Stimulated activated naive CD8-positive, alpha-beta T cell treated with anti-CD3 and anti-CD28 coated beads, Interleukin-15, Interleukin-2, amounts not matched to agents 100 U/mL and 50 U/mL, for 24 hours (primary cell): ENCODE data around the gene DGKG.

ENCODE experiments used
- ATAC-seq: fragments of 150-1000 bp; cut with Tn5 transposase; one replicate; pipeline ENCODE4 v1.10.0; 2021
- DNase-seq: peaks from one replicate; pipeline ENCODE4 v3.0.0; 2021

Gene DGKG

DNA sequence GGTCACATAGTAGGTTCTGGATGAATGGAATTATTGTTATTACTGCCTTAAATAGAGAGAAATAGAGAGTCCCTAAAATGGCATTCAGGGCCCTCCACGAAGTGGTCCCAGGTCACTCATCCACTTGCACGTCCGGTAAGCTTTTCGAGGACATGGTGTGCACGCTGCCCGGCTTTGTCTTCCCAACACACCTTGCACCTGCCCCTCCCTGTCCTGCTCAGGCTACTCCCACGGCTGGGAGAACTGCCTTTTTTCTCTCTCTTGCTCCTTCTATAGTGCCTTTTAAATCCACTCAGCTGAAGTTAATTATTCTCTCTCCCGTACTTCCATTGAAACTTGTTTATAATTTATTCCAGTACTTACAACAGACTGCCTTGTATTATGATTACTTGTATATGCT is 5.6 kb upstream of the DGKG start:
- DNase-seq (no peak), ATAC-seq (no peak)

DNA sequence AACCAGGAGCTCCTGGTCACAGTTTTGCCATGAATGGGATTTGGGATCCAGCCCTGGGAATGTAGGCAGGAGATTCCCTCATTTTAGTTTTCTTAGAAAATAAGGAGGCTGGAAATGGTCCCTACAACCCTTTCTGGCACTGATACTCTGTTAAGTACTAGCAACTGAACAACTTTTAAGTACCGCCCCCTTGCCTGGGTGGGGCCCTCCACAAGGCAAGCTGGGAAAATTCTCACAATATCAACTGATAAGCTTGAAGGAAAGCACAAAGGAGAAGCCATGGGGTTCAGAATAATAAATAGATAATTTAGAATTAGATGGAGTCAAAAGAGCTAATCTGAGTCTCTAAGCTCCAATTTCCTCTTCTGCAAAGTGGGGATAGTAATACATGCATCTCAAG is 4.2 kb upstream of the DGKG start:
- ATAC-seq (no peak), DNase-seq (no peak)

DNA sequence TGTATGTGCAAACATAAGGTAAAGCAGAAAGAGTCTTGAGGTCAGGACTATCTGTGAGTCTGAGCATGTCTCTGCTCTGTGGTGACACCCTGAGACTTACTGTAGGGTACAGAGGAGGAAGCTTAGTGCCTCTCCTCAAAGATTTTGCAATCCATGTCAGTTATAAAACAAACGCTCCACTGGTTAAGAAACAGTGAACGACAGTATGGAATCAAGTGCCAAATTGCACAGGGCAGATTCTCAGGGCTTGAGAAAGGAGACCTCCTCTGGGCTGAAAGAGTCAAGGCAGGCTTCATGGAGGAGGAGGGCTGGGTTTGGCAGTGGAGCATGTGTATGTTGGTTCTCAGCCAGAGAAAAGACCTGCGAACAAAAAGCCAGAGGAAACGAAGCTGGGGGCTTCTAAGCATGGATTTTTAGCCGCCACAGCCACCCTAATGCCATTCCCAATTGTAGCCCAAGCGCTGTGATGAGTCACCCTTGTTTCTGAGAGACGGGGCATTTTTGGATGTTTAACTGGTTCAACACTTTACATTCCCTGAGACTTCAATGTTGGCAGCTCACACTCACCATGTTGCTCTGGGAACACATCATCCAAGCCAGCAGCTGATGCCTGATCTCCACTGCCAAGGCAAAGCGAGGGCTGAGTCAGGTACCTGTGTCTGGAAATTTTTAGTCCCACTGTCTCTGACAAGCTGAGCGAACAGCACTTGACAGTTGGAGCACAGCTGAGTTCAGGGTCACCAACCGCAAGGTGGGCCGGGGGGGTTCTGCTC is 3.4 kb upstream of the DGKG start:
- DNase-seq (no peak), ATAC-seq (no peak)

DNA sequence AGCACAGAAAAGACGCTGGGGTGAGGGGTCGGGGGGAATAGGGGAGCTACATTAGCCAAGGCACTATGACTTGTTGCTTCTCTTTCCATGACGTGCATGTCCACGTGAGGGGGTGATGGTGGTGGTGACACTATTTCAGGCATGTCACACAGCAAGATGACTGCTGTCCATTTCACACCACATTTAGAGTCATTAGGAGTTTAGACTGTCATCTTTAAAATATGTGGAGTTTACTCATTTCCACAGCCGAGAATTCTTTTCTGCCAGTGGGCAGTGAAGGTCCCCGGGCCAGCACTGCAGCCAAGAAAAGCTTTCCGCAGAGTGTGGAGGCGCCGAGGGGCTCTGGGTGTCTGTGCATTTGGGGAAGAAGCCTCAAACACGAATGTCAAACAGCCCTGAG is 954 bp upstream of the DGKG start:
- no peak for ATAC-seq
- DNase-seq = no peak

DNA sequence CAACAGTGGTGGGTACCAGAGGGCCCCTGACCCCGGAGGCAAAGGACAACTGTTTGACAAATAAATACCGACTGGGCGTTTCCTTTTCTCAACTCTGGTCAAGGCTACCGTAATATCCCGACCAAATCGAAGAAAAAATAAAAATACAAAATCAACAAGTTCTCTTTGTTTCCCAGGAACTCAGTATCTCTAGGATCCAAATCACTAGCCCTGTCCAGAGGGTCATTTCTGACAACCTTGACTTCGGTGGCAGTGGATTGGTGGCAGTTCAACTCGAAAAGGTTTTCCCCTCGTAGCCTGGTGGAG is 456 bp upstream of the DGKG start:
- ATAC-seq (no peak), DNase-seq (no peak)

DNA sequence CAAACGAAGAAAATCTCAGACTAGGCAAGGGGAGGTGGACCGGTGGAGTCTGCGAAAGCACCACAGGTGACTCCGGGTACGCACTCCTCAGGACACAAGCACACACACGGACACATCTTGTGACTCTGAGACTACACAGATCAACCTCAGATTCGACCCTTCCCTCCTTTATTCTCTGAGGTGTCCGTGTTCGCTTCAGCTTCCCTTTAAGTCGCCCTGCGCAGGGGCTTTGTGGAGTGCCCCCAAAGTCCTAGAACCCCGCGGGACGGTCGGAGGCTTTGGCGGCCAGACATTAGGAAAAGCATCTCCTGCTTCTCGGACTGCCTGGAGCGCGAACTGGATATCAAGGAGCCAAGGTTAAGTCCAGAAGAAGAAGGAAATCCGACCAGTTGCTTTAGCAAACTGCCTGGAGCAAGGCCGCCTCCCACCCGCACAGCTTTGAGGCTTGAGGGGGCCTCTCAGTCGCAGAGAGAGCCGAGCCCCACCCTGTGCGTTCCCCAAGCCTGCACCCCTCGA is 730 bp downstream of the DGKG start:
- DNase-seq (no peak), ATAC-seq (no peak)

DNA sequence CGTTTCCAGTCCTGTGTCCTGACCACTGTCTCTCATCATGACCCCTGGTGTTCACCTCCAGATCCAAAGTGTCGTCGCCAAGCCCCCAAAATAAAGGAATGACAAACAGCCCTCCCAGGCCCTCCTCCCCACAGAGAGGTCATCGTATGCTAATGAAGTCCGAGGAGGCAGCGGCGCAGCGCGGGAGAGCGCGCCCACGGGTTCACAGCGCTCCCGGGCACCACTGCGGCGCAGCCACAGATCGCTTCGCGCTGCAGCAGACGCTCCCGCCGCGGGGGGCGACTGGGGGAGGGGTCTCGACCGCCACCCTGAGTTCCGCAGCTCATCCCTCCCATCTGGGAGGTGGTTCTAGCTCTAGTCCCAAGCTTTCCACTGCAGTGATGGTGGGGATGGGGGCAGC is 1.3 kb downstream of the DGKG start:
- DNase-seq (no peak), ATAC-seq (no peak)

DNA sequence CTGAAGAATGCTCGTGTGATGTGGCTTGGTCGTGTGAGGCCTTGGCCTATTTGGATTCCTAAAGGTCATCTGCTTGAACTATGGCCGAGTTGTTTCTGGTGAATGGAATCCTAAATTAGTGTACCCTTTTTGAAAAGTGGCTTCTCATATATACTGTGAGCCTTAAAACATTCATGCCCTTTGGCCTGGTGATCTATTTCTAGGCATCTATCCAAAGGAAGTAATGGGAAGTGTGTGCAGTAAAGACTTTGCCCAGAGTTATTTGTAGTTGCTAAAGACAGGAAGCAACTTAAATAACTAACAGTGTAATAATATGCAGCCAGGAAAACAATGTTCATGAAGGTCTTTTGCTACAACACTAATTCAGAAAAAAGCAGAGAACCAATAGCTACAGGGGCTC is 3.0 kb downstream of the DGKG start:
- no peak for ATAC-seq

DNA sequence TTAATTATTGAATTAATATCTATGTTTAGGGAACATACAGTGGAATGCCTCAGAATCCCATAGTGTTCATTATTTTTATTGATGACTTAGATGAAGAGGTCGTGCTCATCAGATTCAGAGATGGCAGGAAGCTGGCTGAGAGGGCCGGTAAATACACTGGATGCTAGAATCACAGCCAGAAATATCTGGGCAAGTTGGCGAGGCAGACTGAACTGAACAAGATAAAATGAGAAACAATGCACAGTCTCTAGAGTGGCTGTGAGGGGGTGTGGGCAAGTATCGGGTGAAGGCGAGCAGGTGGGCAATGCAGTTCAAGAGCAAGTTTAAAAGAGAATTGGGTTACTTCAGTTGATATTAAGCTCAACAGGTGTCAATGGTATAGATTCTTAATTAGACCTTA is 5.9 kb downstream of the DGKG start:
- DNase-seq (no peak), ATAC-seq (no peak)

More for the DNA sequence above, 3.0 kb downstream of the DGKG start:
- no peak for DNase-seq

DNA sequence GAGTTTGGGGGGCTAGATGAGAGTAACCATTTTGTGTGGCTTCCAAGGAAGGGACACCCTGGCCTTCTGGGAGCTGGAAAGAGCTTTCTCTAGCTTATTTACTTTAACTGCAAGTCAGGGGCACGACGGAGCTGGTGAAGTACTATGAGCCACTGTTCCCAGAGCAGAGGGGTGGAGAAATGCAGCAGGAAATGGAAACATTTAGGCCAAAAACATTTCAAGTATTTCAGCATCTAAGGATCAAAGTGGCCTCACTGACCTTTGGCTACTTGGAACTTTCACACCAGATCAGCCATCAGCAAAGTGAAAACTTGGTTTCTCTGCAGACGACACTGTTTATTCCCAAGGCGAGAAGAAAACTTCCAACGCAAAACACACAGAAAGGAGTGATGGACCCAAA is 7.9 kb downstream of the DGKG start:
- no peak for ATAC-seq
- no peak for DNase-seq

DNA sequence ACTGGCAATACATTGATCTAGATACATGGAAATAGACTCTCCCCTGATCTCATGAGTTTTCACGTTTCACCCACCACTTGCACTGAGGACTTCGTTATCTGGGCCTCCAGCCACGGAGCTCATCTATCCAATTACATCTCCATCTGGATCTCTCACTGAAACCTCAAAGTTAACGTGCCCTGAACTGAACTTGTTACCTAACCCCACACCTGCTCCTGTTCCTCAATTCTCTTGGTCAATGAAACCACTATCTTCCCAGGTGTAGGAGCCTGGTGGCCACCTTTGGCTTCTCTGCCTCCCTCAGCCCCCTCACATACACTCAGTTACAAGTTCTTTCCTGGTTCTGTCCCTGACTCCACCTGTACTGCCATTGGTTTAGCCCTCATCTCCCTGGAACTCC is 9.7 kb downstream of the DGKG start:
- no peak for ATAC-seq
- no peak for DNase-seq

DNA sequence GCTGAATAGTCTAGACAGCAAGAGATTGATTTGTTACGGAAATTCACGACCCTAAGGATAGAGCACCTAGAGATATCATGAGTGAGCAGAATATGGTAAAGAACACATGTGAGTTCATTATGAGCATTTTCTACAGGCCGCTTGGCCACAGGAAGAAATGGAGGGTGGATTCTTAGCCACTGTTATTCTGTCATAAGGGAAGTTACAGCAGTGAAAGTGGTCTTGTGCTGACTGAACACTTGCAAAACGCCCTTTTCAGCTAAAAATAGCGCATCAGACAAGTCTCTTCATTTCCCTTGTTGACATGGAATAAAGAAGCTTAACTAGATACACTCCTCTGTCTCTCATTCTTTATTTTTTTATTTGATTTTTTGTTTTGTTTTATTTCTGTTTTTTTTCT is 19.8 kb downstream of the DGKG start:
- ATAC-seq (no peak), DNase-seq (no peak)

DNA sequence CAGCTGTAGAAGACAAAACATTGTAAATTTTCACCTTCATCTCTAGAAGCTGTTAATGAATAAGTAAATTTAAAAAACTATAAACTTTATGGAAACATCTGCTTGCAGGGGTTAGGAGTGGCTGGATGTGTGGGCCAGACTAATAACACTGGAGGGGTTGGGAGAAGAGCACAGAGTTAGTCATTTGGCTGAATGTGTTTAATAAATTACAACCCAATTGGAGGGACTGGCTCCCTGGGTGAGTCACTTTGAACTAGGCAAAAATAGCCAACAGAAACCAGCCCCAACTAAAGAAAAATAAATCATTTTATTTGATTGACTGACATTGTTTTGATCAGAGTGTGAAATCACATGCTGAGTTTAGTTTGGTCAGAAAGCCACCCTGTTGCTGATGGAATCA is 21.8 kb downstream of the DGKG start:
- ATAC-seq (no peak), DNase-seq (no peak)

DNA sequence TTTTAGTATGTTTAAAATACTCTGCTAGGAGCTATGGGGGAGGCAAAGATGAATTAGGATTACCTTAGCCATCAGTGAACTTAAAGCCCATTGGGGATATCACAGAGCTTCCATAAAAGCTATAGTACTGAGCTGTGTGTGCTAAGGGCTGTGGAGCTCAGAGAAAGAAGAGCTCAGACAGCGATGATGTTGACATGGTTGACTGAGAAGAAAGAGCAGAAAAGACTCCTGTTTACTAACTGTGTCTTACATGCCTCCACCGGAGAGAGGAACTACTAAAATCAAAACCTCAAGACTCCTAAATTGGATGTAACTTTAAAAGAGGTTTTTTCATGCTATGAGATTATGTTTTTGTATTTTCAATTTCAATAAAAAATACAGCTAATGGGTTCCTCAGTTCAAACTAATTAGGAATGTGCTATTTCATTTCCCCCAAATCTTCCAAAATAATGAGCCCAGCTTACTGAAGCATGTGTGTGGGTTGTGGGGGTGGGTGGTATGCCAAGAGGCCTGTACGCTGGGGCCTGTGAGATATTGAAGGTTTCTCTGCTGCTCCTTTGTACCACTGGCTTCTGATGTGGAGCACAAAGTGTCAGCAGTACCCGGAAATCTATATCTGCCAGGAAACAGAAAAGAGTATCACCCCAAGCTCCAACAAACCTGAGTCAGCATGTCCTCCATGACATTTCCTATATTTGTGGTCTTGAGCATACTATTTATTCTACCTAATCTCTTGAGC is 22.7 kb downstream of the DGKG start:
- no peak for ATAC-seq

DNA sequence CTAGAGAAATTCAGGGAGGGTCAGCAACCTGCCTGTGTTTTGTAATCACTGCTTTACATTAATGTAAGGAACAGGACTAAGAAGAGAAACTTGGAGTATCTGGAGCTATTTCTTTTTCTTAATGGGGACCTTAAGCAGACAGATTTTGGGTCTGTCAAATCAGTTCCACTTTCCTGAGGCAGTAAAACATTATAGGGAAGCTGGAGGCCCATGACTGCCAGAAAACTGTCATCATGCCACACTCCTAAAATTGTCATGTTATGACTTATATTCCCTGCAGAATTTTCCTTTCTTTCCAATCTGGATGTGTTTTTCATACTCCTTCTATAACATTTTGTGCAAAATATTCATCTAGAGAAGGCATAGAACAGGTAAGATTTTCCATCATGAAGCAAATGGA is 28.8 kb downstream of the DGKG start:
- no peak for DNase-seq
- no peak for ATAC-seq

More for the DNA sequence above, 22.7 kb downstream of the DGKG start:
- no peak for DNase-seq

DNA sequence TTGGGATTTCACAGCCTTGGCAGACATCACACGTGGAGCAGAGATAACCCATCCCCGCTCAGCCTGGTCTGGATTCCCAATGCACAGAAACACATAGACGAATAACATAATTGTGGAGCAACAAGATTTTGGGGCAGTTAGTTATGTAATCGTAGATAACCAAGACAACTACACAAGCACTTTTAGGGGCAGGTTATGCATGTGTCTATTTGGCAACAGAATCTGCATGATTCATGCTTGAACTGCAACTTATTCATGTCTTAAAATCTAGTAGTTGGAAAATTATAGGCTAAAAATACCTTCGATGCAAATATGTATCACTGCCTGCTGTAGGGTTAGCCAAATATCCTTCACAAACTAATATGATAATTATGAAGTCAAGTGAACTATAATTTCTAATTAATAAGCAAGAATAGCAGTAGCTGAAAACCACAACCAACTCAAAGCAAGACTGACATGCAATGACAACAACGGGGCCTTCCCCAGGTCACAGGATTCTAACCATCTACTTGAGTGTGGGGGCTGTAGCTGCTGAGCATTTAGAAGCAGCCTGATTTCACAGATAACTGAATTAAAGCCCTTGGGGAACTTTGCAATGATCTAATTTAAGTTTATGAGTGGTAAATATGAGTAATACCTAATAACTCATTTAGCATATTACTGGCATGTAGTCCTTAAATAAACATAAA is 31.1 kb downstream of the DGKG start:
- DNase-seq (no peak), ATAC-seq (no peak)

DNA sequence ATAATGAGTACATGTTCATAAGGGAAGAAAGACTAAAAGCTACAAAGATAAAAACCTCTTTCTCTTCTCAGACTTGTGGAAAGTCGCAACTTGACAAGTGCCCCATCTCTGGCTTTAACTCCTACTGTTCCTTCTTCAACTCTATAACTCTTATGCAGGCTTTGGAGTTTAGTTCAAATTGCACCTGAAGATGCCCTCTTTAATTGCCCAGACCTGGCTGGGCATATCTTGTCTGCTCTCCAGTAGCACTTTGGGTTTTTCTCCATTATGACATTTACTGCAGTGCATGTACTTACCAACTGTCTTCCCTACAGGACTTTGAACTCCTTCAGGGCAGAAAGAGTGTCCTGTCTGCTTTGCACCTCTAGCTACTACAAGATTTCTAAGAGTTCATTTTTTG is 32.4 kb downstream of the DGKG start:
- DNase-seq = no peak
- ATAC-seq = no peak

DNA sequence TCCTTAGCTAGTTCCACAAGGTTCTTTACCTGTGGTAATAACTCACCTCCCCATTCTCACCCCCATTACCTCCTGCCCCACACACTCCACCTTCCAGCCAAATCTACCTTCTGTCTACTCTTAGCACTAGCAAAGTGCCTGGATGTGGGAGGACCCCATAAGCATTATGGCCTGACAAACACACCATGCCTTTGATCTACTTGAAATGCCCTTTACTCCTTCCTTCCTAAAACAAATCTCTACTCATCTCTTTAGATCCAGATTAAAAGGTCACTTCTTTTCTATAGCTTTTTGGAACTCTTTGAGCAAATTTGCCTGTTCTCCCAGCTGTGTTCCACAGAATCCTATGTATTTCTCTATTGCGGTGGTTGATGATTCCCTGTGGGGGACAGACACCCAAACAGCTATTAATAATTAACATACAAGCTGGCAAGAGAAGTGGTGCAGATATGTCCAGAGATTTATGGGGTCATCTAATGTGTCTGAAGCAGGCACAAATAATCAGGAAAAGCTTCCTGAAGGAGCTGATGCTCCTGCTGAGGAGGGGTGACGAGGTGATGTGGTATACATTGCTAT is 34.0 kb downstream of the DGKG start:
- ATAC-seq (no peak), DNase-seq (no peak)

DNA sequence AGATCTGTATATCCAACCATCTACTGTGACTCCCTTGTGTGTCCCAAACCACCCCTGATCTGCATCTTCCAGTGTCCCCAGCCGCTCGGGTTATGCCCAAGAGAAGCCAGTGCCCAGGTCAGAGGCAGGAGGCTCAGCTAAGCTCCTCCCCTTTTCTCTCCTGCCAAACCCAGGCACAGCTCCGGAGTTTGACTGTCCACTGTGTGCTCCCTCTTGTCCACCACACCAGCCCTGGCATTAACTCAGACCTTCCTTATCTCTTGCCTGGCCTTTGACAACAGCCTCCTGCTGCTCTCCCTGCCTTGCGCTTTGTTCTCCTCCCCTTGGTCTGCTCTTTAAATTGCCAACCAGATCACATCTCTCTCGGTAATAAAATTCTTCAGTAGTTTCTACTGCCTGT is 39.3 kb downstream of the DGKG start:
- ATAC-seq = no peak
- no peak for DNase-seq

DNA sequence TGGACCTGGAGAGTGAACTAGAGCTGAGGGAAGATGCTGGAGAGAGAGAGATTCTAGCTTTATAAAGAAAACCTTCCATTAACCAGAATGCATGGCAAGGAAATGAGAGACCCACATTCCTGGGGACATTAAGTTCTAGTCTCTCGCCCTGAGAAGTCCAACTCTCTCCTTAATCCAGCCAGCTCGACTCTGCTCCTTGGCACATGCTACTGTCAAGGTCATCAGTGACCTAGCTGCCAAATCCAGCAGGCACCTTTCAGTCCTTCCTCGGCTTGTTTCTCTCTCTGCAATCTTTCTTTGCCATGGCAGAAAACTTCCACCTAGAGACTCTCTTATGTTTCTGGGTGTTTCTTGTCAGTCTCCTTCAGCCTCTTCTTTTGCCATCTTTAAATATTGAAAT is 40.3 kb downstream of the DGKG start:
- ATAC-seq (no peak), DNase-seq (no peak)

DNA sequence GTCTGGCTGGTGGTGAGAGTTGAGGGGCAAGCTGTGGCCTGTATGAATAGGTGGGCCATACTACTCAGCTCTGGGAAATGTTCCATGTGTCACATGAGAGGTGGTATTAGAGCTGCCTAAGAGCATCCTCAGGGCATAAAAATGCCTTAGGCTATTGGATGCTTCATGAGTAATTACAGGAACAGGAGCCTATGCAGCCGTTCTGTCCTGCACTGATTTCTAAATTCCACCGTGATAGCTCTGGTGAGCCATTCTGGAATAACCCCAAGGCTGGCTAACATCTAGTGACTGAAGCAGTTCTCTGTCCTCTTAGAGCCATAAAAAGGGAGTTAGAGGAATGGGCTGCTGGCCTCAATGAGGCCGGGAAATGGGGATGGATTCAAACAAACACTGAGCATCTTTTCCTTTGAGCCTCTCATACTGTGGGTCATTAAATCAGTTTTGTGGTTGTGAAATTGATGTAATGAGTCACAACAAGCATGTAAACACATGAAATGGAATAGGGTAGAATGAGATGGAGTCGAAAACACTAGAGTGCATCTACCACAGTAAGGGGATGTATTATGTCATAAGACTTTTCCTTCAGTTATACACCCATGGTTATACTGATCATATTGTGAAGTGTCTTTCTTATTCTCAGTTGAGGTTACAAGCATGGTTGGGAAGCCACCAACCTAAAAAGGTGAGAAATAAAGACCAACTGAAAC is 41.0 kb downstream of the DGKG start:
- ATAC-seq (no peak), DNase-seq (no peak)

DNA sequence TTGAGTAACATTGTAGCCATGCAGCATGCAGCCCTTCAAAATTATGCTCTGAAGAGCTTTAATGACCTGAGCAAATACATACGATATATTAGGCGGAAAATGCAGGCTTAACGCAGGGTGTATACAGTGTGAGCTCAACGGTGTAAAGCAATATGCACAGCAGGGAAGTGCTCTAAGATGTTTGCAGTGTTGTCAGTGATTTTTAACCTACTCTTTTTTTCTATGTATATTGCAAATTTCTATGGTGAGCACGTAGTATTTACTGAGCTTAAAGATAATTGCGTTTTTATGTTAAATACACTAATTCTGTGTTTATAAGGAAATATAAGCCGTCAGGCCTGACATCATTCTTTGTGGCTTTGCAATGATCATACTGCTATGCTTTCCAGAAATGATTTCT is 42.1 kb downstream of the DGKG start:
- no peak for DNase-seq
- ATAC-seq = no peak
